GM18858 (cell line): ENCODE data around the gene SMAD6.

ENCODE experiments used
- ATAC-seq: cut with Tn5 transposase; IDR thresholded peaks from one replicate; pipeline ENCODE4 v1.9.1; 2021; ENCODE audit not compliant: unreplicated experiment

Gene SMAD6

DNA sequence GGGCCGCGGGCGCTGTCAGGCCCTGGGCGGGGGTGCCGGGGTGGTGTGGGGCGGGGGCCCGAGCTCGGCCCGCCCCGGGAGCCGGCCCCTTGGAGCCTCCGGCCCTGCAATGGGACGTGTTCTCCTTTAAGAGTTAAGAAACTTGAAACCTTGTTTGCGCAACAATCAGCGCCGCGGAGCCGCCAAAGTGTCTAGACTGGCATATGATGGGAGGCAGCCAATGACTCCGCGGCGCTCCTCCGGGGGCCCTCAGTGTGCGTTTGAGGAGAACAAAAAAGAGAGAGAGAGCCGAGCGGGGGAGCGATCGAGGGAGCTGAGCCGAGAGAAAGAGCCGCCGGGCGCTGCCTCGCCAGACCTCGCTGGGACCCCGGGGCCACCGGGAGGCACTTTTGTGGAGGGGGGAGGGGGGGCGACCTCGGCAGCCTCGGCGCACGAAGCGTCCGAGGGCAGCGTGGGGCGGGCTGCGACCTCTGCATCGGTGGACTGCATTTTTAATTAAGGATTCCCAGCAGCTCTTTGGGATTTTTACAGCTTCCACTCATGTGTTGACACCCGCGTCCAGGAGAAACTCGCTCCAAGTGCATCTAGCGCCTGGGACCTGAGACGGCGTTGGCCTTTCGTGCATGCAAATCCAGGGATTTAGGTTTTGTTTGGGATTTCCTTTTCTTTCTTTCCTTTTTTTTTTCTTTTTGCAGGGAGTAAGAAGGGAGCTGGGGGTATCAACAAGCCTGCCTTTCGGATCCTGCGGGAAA lies at the start of gene SMAD6:
SMAD6 (plus strand) TSS at position 202 of the 752 bp plus-strand sequence. CDS start 1,023 bp downstream, outside the sequence.
- no peak for ATAC-seq

DNA sequence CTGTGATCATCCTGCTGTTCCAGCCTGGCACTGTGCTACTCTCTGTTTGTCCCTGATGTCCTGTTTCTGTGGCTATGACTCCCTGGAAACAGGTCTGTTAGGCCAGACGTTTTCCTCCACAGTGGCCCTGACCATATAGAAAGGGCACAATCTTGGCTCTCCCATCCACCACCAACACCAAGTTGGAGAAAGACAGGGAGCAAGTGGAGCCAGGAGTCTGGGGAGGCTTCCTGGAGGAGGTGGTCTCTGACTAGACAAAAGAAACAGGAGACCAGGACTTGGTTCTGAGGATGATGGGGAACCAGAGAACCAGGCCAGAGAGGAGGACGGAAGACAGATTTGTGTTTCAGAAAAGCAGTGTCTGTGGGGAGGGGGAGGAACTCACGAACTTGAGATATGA lies 49.2 kb upstream of the SMAD6 start:
- ATAC-seq: no peak

DNA sequence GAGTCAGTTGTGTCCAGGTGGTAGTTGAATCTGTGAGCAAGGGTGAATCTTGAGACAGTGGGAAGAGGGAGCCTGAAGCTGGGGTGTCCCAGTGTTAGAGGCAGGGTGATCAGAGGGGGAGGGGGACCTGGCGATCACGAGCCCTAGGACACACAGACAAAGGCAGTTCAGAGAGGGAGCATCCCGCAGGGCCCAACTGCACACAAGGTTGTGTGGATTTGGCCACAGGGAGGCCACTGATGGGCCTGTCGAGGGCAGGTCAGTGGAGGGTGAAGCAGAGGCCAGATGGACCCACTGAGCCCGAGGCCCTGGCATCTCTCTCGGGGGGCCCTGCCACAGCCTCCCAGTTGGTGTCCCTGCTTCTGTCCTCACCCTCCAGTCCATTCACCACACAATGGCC lies 48.6 kb upstream of the SMAD6 start:
- ATAC-seq: no peak

DNA sequence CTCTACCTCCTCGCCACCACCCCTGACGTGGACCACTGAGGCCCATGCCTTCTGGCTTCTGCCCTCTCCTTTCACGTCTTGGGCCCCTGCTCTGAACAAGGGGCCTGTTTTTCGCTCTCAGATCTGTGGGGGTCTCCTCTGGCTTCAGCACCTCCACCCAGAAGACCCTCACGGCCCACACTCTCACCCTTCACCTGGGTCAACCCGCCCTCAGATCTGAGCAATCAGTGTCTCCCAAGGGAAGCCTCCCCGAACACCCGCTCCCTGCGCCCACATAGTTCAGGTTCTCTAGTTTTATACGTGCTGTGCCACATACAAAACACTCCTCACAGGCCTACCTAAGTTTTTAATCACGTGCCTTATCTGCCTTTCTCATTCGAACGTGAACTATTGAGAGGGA lies 48.2 kb upstream of the SMAD6 start:
- no peak for ATAC-seq

DNA sequence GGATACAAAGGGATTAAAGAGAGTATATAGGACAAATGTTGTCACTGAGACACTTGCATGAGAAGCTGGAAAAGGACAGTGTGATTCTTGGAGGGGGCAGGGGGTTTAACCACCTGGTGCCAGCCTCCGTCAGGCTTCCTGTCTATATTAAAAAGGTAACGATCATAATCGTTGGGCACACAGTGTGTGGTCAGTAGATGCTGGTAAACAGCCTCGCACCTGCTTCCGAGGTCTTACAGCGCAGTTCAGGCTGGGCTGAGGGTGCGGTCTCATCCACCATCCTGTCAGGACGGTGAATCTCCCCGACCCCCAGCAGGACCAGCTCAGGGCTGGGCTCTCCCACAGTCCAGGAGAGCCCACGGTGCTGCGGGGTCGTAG lies 47.7 kb upstream of the SMAD6 start:
- ATAC-seq: no peak

DNA sequence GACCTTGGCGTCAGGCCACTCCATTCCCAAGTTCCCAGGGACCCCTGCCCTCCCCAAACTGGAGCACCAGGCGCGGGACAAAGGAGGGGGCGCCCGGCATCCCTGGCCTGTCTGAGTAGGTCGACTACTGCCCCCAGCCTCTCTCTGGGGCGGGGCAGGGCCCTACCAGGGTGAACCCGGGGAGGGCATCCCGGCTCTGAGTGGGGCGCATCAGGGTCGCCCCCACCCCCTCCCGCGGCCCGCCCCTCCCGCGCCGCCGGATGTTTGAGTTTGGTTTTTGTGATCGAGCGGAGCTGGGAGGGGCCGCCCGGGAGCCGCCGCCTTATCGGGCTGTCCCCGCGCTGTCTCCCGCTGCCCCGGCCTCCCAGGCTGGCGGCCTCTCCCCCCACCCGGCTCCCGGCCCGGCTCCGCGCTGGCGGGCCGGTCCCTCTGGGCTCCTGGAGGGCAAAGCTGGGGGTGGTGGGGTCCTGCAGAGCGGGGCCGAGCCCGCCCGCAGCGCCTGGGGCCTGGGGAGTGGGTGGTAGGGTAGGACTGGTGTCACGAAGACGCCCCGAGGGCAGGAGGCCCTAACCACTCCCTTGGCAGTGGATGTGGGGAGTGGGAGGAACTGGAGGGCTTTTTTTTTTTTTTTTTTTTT lies 47.2 kb upstream of the SMAD6 start:
- ATAC-seq: no peak

DNA sequence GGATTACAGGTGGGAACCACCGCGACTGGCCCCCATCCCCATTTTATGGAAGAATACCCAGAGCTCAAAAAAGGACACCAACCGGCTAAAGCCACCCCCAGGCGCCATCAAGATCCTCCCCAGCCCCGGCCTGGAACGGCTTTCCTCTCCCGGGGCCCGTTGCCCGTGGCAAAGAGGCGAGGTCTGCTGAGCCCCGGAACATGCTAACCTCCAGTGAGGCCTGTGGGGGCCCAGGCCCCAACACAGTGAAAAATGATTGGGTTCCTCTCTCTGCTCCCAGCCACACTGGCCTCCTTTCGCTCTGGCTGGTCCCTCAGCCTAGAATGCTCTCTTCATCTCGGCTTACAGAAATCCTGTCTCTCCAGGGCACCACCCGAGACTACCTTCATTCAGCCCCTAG lies 46.5 kb upstream of the SMAD6 start:
- no peak for ATAC-seq

DNA sequence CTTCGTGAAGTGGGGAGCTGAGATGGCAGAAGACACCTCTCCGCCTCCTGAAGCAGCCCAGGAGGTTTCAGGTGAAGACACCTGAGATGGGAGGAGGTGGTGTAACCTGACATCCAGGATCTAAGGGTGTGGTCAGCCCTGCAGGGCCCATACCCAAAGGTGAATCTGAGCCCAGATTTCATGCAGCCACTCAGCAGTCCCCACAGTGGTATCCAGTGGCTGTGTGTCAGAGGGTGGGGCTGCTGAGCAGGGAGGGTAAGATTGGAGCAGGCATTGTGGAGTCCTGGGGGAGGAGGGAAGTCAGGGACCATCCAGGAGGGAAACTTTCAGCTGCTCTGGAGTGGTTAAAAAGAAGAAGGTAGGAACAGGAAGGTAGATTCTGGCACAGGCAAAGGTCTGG lies 46.0 kb upstream of the SMAD6 start:
- no peak for ATAC-seq

DNA sequence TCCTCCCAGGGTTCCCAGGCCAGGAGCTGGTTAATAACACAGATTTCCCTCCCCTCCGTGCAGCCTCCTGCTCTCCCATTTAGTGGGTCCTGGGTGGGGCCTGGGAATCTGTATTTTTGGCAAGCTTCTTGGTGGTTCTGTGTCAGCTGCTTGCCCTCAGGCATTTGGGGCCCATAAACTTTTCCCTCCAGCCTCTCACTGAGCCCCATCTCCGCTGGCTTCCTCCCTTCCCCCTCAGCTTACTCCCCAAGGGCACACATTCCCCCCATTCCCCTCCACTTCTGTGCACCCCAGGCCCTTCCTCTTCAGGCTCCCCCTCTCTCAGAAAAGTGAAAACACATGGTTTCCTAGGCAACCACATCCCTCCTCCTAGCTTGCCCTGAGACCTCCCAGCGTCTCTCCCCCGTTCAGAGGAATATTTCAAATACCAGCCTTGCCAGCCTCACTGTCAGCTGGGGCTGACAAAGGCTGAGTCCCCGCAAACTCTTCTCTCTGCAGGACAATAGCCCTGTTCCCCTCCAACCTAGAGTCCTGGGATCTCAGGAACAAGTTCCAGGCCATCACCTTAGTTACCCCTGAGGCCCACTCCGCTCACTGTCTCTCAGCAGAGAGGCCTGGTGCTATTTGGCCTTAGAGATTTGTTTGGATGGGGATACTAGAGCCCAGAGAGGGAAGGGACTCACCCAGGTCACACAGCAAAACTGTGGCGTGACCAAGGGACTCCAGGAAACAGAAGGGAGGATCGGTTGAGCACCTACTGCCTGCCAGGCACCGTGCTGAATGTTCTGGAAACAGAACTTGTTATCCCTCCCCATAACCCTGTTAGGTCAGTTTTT lies 44.6 kb upstream of the SMAD6 start:
- no peak for ATAC-seq

DNA sequence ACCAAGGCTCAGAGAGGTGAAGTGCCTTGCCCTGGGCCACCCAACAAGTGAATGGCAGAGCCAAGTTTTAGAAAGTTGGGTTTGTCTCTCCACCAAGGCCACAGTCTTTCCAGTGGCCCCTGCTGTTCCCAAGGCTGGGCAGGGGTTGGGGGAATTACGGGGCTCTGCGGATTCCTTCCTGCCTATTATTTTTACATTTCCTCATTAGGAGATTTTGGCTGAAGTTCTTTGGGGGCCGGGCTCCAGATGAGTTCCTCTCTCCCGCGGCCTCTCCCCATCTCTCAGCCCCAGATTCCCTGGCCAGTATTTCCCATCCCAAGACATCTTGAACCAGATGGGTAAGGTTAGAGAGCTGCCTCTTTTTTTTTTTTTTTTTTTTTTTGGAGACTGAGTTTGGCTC lies 44.0 kb upstream of the SMAD6 start:
- no peak for ATAC-seq

DNA sequence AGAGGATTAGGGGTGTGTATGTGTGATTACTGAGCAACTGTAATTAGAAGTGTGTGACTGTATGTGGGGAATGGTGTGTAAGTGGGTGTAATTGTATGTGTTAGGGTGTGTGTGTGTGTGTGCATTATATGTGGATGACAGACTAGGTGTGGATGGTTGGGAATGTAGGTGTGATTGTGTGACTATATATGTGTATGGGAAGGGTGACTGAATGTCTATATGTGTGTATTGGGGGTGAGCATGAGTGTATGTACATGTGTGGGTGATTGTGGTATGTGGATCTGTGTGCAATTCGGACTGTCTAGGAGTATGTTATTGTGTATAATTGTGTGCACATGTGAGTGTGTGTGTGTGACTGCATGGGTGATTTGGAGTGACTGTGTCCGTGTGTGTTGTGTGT lies 43.2 kb upstream of the SMAD6 start:
- no peak for ATAC-seq

DNA sequence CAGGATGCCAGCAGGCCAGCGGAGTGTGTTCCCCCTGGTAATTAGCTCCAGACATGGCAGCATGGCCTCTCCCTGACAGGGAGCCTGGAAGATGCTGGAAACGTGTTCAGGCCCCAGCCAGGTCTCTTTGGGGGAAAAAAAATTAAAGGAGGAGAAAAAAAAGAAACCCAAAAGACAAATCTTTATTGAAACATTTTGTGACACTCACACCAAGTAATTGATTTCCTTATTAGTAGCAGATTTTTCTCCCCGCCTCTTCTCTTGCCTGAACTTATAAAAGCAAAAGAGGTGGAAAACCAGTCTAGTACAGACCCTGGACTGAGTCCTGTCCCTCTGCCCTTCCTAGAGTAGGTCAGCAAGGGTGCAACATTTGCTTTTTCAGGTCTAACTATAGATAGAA lies 42.7 kb upstream of the SMAD6 start:
- ATAC-seq: no peak

DNA sequence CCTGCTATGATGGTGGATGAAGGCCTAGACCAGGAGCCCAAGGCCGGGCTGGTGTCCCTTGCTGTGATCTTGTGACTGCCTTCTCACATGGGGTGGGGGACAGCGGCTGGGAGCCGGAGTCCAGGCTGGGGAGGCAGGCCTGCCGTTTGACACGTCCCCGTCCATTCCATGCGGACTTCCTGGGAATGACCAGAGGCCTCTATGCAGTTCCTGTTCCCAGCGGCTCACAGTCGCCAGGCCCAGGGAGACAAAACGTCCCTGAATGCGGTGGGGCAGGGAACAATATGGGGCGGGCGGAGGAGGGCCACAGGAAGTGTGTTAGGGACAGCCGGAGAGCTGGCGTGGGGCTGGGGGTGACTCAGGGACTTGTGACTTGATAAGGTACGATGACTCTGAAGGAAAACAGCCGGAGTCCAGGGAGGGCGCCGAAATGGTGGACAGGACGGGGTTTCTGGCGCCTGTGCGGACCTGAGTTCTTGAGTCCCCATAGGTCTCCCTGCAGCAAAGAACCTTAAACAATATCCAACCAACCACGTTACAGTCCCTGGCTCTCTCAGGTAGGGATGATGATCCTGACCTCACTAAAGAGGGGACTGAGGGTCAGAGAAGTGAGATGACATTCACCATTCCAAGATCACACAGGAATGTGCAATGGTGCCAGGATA lies 40.5 kb upstream of the SMAD6 start:
- ATAC-seq: no peak

DNA sequence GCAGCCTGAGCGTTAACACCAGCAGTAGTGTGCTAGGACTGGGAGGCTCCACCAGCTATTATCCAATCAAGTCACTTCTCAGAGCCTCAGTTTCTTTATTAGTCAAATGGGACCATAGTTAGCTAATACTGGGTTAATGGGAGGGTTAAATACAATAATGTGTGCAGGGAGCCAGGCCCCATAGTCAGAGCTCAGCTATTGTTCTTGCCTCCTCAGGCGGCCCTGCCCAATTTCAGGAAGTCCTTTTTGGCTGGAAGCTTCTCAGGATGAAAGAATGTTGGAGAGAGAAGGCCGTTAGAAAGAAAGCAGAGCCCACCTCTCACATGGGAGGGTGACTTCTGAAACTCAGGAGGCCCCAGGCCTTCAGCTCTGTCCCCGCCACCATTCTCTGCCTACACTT lies 39.5 kb upstream of the SMAD6 start:
- no peak for ATAC-seq

DNA sequence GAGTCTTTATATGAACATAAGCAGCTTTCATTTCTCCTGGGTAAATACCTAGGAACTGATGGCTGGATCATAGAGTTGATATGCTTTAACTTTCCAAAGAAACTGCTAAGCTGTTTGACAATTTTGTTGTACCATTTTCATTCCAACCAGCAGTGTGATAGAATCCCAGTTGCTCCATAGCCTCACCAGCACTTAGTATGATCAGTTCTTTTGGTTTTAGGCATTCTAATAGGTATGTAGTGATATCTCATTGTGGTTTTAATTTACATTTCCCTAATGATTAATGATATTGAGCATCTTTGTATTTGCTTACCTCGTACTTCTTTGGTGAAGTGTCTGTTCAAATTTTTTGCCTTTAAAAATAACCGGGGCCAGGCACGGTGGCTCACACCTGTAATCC lies 38.4 kb upstream of the SMAD6 start:
- ATAC-seq: no peak

DNA sequence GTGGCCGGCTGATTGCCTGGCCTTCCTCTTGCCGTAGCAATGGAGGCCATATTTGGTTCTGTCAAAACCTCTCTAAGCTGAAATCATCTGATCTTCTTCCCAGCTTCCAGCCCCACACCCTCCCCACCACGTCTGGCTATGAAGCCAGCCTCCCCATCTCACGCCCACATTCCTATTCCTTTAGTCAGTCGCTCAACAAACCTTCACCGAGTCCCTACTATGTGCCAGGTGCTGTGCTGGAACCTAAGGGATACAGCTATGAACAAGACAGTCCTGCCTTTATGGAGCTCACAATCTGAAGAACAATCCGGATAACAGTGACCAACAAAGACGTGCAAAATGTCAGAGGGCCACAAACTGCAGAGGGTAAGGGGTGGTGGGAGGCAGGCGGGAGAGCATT lies 31.9 kb upstream of the SMAD6 start:
- no peak for ATAC-seq

DNA sequence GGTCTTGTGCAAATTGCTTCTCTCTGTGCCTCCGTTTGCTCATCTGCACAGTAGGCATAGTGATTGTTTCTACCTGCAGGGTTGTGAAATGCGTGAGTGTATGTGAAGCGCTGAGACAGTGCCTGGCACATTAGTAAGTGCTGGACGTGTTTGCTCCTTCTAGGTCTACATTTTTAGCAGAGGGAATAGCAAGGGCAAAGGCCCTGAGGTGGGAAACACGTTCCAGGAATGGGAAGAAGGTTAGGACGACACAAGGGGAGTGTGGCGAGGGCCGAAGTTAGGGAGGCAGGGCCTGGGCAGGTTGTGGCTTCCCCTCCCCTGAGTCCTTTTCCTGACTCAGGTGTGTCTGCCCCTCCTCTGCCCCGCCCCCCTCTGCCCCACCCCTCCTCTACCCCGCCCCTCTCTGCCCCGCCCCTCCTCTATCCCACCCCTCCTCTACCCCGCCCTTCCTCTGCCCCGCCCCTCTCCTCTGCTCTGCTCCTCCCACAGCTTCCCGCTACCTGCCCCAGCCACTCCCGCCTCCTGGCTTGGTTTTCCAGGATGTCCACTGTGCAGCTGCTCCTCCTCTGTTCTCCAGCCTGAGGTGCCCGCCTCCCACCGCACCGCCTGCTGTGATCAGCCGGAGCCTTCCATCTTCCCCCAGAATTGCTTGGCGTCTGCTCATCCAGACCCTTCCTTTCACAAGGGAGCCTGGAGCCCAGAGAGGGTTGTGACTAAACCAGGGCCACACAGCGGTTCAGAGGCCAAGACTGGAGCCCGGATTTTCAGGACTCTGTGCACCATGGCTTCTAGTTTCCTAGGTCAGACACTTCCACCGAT lies 31.1 kb upstream of the SMAD6 start:
- ATAC-seq: no peak

DNA sequence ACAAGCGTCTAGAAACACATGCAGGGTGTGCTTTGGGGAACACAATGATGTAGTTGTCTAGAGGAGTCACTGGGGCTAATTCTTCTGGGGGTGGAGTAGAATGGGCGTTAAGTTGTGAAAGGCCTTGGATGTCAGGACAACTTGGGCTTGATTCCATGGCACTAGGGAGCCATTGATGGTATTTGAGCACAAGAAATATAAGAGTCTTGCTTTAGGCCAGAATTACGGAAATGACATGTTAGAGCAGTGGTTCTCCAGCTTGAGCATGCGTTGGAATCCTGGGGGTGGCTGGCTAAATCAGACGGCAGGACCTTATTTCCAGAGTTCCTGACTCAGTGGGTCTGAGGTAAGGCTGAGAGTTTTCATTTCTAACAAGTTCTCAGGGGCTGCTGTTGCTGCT lies 29.2 kb upstream of the SMAD6 start:
- ATAC-seq: no peak

DNA sequence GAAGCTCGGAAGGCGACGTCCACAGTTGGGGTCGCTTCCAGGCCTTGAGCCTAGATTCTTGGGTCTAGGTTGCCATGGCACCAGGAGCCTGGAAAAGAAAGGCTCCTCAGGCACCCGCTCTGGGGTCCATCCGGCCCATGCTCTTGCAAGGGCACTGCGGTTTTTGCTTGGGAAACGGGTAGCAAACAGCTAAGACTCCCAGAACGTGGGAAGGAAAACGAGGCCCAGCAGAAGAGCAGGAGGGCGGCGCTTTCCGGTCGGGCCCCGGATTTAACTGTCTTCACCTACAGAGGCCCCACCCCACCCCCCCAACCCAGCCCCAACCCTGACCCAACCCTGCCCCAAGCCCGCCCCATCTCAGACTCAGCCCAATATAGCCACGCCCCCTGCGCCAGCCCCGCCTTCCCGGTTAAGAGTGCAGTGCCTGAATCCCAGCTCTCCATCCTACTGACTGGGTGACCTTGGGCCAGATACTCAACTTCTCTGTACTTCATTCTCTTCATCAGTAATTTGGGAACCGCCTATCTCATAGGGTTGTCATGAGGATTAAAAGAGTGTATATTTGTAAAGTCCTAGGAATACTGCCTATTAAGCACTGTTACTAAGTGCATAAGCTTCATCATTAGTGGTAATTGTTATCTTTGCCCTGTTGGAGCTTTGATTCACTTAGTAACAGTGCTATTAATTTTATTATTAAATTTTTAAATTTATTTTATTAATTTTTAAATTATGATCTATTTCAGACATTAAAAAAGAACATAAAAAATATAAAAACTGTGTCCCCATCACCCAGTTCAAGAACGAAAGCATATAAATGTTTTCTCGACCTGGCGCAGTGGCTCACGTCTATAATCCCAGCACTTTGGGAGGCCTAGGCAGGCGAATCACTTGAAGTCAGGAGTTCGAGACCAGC lies 28.4 kb upstream of the SMAD6 start:
- no peak for ATAC-seq

DNA sequence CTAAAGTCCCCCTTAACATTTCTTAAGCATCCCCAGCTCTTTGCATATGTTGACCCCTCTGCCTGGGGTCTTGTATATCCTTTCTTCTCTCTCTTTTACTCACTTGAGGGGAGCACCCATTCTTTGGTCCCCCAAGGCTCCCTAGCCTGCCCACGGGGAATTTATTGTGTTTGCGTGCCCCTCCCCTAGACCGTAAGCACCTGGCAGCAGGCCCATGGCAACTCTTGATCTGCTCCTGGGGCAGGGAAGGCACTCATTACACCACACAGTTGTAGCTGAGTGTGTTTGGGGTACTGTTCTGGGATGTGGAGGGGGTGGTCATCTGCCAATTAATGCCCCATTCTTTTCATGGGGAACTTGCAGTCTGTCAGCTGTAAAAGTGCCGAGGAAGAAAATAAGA lies 27.3 kb upstream of the SMAD6 start:
- no peak for ATAC-seq
